Testis (tissue), 2 donors: ENCODE data around the gene HOXA13.

Source experiments
- POLR2A ChIP-seq: fragments of 450-650 bp; IDR thresholded peaks from one replicate; pipeline ENCODE4 v1.6.1; 2017; ENCODE audit warnings: antibody characterized with exemption, mild to moderate bottlenecking, moderate library complexity
- TF ChIP-seq, protein P1 (sequence below), 3 experiments: fragments of 450-650 bp in 2 of 3; fragments of 200-600 bp in 1 of 3; sonication (generic) in 1 of 3; IDR thresholded peaks; one replicate each; pipeline ENCODE4 v1.5.1; 2016 to 2019; ENCODE audit warnings: antibody characterized with exemption in 3 of 3, mild to moderate bottlenecking in 2 of 3, moderate library complexity in 1 of 3

DNA sequence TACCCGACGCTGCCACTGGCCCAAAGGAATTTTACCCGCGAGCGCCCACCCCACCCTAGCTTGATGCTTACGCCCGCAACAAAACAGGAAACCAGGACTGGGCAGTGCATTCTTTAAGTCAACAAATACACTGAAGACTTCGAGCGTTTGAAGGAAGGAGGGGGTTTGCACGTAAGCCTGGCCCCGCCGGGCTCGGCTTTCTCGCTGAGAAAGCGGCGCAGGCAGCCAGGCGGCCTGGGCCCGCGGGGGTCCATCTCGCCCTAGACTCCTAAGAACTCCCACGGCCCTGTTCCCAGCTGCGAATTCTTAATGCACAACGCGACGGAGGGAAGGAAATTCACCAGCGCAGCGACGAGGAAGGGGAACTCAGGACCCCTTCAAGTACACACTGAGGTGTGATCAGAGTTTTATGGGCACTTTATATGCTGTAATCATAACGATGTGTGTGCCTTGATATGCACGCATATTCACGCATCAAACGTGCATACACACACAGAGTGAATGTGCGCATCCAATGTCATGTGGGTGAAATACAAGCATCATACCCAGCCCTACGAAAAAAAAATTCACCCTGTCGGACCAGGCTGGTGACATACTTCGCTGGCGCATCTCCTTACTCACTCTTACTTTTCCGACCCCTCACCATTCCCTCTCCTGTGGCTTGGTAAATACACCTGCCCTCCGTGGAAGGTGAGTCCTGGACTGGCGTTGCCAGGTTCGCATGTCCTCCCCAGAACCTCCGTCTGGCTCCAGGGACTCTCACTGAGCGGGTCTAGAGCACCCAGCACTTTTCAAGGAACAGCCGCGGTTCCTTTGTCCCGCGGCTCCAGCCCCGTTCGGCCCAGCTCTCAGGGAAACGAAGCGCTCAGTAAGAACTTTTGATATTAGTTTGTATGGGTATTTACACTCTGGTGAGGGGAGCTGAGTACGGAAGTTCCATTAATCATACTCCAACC is 5.7 kb upstream of the HOXA13 start:
- TF ChIP-seq, protein P1, sequence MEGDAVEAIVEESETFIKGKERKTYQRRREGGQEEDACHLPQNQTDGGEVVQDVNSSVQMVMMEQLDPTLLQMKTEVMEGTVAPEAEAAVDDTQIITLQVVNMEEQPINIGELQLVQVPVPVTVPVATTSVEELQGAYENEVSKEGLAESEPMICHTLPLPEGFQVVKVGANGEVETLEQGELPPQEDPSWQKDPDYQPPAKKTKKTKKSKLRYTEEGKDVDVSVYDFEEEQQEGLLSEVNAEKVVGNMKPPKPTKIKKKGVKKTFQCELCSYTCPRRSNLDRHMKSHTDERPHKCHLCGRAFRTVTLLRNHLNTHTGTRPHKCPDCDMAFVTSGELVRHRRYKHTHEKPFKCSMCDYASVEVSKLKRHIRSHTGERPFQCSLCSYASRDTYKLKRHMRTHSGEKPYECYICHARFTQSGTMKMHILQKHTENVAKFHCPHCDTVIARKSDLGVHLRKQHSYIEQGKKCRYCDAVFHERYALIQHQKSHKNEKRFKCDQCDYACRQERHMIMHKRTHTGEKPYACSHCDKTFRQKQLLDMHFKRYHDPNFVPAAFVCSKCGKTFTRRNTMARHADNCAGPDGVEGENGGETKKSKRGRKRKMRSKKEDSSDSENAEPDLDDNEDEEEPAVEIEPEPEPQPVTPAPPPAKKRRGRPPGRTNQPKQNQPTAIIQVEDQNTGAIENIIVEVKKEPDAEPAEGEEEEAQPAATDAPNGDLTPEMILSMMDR (IDR thresholded peaks at IDR 0.05) = no peak
- TF ChIP-seq POLR2A = no peak
